Left colon (tissue), 2 donors: ENCODE results near the gene DKC1. TPM values are rescaled to one million over a fixed set of nuclear protein-coding genes. Genes with fewer than 3 reads are reported as not detected.

Experiments
- ATAC-seq: fragments of 200-7000 bp; cut with Tn5 transposase; one replicate; pipeline ENCODE4 v1.9.1; 2020; ENCODE audit warnings: mild to moderate bottlenecking, moderate library complexity
- DNase-seq, 2 donors: peaks; one replicate each; pipeline ENCODE4 v3.0.0-alpha.2; 2020
- intact Hi-C, 2 donors: fragments of 100-400 bp; cut with DNase I in 1 of 2; cut with micrococcal nuclease in 1 of 2; formaldehyde crosslinking; loops; one replicate each; pipeline versions ENCODE4 v1.11.2 to v1.14.0; 2022; cut with DNase I, micrococcal nuclease
- total RNA-seq, 2 donors: library from RNA; stranded (reverse); fragmentation: NEBNext Ultra II Directional; extraction: Animal tissue kit (Norgen Biotek cat#: 25700); gene quantifications; one replicate each; pipeline ENCODE4 v1.2.1, GENCODE V29; 2021
- donor health status: DM: no; HTN: no; CAD: no.
- donor health status: DM: yes; HTN: yes; CAD: no.

The DKC1 gene
- total RNA-seq, 2 donors from 2014 or later: 25.6 to 41.6 TPM

DNA sequence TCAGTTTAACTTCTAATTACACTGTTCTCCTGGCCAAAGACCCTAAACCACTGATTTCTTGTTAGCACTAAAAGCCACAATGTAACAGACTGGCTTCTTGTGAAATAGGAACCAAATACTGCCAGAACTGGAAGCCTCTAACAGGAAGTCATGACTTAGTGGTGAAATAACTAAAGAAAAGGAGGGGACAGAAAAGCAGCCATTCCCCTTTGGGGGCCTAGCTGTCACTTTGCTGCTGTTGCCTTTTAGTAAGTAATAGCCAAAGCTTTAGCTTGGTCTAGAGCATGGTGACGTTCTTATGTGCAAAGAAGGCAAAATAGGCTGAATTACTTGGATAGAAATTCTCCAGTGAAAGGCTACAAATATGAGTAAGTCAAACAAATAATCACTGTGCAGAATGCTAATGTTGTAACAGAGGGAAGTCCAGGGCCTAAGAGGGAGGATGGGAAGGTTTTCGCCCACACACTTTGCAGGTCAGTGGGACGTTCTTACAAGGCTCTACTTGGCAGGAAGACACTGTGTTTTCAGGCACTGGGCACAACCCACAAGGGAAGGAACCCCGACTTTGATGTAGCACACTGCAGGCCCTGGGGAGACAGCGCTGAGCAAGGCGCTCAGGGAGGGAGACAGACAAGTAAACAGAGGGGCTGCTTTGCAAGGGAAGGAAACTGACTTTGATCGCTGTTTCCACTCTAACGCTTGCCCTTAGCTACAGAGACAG lies 28.4 kb upstream of the DKC1 start:
- peak in 1 of 2 donors; percentile 14 for DNase-seq
- intact Hi-C loops: no loop called here
- peak; percentile 12 for ATAC-seq

DNA sequence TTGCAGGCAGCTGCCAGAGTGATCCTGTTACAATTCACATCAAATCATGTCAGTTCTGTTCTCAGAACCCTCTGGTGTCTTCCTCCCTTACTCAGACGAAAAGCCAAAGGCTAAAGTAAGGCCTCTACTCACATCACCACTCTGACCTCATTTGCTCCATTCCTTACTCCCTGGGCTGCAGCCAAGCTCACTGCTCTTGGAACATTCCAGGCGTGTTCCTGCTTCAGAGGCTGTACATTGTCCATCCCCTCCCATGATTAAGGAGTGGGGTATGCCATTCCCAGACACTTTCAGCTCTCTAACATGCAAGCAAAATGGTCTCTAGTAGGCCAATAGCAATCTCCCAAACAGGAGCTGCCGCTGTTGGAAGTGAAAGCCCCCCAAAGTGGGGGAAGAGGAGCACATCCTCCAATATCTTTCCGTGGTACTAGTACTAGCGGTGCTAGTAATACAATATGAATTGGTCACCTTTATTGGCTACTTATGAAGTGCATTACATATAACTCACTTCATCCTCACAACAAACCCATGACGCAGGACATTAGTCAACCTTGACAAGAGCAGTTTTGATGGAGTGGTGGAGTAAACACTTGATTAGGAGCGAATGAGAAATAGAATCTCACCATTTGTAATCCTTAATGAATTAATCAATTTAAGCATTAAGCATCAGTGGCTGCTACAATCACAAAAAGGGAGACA lies 26.8 kb upstream of the DKC1 start:
- ATAC-seq: no peak
- intact Hi-C loops: no loop called here
- no peak for DNase-seq

- intact Hi-C loops: no loop called here
- DNase-seq: no peak
- no peak for ATAC-seq
Measured at GRCh38 chrX:154737136-154737535, 25.5 kb upstream of the DKC1 start.

GRCh38 chrX:154738011-154738738 lies 24.5 kb upstream of the DKC1 start:
- ATAC-seq (no peak), DNase-seq (no peak)
- intact Hi-C loops: no loop called here

- DNase-seq (no peak), ATAC-seq (no peak)
- intact Hi-C loops: no loop called here
Measured at GRCh38 chrX:154739952-154740465, 22.7 kb upstream of the DKC1 start.

- intact Hi-C loops: no loop called here
- DNase-seq (no peak), ATAC-seq (no peak)
Measured at GRCh38 chrX:154742613-154743012, 20.1 kb upstream of the DKC1 start.

GRCh38 chrX:154748712-154749339 lies 13.8 kb upstream of the DKC1 start:
- DNase-seq: no peak
- intact Hi-C loops: no loop called here
- ATAC-seq: peak; percentile 73

DNA sequence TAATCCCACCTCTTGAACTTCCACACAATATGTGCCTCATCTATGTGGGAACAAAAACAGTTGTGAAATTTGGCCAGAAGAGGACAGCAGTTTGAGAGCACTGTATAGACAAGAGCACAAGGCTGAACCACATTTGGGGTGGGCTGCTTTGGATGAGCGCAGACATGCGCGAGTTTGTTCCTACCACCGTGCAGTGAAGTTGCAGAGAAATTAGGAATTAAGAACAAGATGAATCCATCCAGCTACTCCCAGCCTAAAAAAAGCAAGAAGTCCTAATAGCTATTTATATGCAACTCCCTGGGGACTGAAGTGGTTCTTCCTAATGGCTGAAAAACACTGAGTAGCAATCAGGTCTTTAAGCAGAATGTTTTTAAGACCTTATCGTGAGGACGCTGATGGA lies 12.8 kb upstream of the DKC1 start:
- DNase-seq (no peak), ATAC-seq (no peak)
- intact Hi-C loops: no loop called here

DNA sequence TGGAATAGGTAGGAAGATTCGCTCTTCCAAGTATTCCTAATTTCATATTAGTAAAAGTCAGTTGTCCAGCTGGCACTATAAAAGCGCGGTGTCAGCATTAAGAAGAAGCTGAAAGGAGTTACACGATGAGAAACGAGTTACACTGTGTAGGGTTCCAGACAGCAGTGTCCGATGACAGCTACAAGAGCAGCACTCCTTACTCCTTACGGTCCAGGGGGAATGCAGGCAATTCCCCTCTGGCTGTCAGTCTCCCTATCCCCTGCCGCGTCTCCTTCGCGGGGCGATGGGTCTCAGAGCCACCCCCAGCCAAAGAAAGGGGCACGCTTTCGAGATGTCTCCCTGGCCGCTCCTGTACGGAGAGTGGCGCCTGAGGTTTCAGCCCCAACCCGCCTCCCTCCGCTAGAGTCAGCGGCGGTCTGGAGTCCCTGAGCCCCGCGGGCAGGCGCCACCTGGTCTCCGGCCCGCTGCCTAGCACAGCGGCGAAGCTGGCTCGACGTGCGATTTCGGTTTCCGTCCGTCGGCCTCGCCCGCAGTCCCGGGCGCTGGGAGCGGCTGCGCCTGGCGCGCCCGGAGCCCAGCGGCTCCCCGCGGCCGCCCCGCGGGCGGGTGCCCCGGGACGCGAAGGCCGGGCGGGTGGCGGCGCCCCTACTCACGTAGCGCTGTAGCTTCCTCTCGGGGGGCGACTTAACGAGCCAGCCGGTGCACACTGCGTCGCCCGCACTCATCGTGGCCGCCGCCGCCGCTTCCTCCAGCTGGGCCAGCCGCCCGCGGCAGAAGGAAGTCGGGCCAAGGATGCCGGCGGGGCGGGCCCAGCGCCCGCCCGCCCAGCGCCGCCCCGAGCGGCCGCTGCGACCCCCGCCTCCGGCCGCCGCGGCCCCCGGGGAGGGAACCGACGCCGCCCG lies 12.1 kb upstream of the DKC1 start, which contains the start of gene GAB3:
Gene GAB3, minus strand, starts transcription at position 777 of the 902 bp plus-strand sequence. Its CDS starts 52 bp downstream, at position 725.
- DNase-seq (peak in 1 of 2 donors; percentile 51), ATAC-seq (peak; percentile 79)
- intact Hi-C loops: no loop called here

DNA sequence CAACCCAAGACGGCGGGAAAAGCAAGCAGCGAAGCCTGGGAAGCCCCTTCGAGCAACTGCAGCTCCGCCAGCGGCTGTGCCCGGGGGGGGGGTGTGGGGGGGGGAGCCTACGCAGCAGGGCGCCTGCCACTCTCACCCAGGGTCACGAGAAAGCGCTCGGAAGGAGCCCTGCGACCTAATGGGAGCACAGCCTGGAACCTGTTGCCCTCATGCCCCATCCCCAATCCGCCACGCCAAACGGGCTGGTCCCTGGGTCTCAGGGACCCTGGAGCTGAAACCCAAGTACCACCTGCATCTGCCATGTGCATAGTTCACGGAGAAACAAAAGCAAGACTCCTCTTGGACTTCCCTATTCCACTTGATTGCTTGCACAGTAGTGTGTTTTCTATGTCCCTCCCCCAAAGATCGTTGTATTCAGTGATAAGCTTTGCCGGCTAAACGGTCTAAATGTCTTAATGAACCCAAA lies 11.4 kb upstream of the DKC1 start:
- ATAC-seq (no peak), DNase-seq (peak in 1 of 2 donors; percentile 16)
- intact Hi-C loops: no loop called here

- DNase-seq (no peak), ATAC-seq (no peak)
- intact Hi-C loops: no loop called here
Measured at GRCh38 chrX:154751669-154752271, 10.9 kb upstream of the DKC1 start.

DNA sequence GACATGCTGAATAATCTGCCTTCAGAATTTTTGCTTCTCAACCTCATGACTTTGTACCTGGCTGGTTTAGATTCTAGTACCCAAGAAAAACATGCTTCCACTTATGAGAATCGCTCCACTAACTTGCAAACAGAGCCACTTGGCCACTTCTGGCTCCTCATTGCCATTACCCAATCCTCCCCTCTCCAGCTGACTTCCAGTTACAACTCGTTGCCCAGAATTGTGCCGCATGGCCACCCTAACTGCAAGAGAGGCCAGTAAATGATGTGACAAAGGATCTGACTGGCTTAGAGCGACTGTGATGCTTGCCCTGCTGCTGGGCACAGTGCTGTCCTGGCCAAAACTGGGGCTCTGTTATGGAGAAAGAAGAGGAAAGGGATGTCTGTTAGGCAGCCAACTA lies 4.0 kb upstream of the DKC1 start:
- intact Hi-C loops: no loop called here
- ATAC-seq (no peak), DNase-seq (no peak)

DNA sequence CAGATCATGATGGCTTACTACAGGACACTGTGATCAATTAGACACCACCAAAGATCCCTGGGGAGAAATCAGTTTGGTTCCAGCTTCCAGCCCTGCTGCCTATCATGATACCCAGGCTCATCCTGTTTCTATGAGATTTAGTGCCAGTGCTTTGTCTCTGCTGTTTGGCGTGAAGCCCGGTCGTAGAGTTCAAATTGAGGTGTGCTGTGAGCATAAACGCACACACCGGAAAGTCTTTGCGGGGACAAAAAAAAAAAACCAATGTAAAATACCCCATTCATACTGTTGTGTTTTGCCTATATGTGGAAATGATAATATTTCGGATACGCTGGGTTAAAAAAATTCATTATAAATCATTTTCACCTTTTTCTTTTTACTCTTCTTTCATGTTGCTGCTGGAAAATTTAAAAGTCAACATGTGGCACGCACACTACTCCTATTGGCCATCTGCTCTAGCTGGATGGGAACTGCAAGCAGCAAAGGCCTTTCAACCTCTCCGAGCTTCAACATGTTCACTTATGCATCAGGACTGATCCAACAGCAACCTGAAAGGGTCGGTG lies 607 bp upstream of the DKC1 start:
- ATAC-seq: no peak
- intact Hi-C loops: no loop called here
- DNase-seq: peak in 1 of 2 donors; percentile 45

DNA sequence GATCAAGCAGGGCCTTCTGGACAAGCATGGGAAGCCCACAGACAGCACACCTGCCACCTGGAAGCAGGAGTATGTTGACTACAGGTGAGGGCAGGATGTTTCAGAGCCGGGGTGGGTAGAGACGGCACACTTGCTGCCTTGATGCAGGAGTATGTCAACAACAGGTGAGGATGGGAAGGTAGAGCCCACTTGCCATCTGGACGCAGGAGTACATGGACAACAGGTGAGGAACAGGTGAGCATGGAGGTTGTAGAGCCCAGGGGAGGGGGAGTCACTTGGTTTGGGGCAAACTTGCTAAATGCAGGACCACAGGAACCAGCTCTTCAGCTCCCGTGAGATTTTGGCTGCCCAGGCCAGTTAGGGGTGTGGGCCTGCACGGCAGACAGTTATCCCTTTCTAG lies 12.0 kb downstream of the DKC1 start:
- intact Hi-C loops: no loop called here
- ATAC-seq (no peak), DNase-seq (no peak)

DNA sequence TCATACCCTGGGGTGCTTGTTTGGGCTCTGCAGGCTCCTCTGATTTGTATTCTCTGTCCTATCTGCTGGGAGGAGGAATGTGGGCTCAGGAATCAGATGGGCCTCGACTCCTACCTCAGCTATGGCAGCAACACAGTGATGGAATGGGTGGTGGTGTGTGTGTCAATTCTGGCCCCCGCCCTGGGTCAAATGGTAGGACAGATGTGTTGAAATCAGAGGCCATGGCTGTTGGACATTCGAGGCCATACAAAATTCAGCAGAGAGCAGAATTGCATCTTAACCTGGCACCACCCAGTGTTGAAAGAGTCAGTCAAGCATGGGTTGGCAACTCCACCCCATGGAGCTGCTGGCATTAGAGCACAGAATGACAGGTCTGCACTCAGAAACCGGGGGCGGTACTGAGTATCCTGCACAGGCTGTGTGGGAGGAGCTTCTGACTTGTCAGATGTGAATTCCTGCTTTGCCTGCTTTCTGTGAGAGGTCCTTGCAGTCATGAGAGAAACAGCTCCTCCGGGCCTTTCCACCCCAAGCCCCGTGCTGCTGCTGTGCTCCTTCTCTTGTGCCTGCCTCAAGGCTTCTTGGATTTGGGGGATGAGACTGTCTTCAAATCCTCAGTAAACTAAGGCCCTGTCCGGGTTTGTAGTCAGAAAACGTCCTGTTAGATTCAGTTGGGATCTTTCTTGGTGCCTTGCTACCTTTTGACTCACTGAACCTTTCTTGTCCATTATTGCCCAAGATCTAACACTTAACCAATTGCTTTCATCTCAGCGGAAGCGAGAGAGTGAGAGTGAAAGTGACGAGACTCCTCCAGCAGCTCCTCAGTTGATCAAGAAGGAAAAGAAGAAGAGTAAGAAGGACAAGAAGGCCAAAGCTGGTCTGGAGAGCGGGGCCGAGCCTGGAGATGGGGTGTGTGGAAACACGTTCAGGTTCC lies 13.0 kb downstream of the DKC1 start:
- peak; percentile 37 for ATAC-seq
- no peak for DNase-seq
- intact Hi-C loops: no loop called here

DNA sequence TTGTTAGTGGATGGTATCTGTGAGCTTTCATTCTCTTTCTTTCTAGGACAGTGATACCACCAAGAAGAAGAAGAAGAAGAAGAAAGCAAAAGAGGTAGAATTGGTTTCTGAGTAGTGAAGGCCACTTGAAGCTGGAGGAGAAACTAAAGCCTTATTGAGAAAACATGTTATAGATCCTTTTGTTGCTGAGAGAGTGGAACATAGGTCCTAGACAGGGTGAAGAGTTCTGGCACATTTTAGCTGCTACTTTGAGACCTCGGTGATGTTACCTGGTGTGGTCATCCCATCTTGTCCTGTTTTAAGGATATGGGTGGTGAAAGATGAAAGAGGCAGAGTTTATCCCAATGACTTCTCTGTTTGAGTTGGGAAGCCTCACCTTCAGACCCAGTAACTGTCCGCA lies 14.1 kb downstream of the DKC1 start:
- no peak for DNase-seq
- no peak for ATAC-seq
- intact Hi-C loops: no loop called here
